ENCODE measurements around the gene SLC43A3.
"Not testable (repeated sequence)": the region's sequence is repeated elsewhere in the genome, so short reads cannot be mapped to it uniquely, and the experiment has no call there.

Gene SLC43A3

DNA sequence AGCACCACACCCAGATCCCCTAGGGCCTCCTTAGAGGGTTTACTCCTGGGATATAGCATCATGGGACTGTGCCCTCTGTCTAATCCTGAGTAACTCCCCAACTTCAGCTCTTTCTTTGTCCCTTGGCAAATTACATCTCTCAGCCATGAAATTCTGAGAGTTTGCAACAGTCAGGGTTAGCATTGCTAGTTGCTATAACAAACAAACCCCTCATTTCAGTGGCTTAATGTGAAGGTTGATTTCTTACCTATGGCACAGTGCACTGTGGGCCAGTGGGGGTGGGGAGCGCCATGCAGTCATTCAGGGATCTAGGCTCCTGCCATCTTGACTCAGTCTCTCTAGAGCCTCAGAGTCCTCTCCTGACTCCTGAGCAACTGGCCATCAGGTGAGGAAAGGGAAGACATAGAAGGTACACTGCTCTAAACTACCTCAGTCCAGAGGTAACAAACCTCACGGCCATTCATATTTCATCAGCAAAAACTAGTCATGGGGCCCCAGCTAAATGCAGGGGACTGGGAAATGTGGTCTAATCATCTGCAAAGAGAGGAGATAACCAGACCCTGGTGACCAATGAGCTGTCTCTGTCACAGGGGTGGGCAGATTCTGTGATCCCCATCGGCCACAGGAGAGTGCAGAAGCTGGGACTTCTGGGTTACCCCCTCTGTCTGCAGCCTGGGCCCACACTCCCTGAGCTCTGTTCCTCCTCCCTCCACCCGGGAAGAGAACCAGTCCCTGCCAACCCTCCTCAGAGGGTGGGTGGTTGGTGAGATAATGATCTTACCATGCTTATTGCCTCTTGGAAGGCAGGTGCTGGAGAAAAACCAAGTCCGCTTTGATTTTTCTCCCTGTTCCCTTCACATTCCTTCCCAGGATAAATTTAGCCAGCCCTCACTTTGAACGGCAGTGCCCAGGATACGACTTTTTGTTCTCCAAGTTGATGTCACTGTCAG, 63.5 kb downstream of the SLC43A3 start:
- no peak overlapping the region for H3K4me3 ChIP-seq (ENCODE audit: low read depth, low read length)
- H3K27me3 ChIP-seq (ENCODE audit: control insufficient read depth, insufficient read depth, low read length), result no peaks in the 10 kb centered on the region
- peaks cover 29% of the 10 kb centered on the region for H3K4me1 ChIP-seq (ENCODE audit: control insufficient read depth, insufficient read depth, low read length)
- no peaks in the 10 kb centered on the region for H3K36me3 ChIP-seq (ENCODE audit: control insufficient read depth, insufficient read depth, low read length)
- H3K9me3 ChIP-seq (ENCODE audit: control insufficient read depth, insufficient read depth, low read length), result no peaks in the 10 kb centered on the region
- no peak overlapping the region for H3K9ac ChIP-seq (ENCODE audit: low read depth, low read length)
- H3K27ac ChIP-seq (ENCODE audit: low read depth, low read length), result no peak overlapping the region

DNA sequence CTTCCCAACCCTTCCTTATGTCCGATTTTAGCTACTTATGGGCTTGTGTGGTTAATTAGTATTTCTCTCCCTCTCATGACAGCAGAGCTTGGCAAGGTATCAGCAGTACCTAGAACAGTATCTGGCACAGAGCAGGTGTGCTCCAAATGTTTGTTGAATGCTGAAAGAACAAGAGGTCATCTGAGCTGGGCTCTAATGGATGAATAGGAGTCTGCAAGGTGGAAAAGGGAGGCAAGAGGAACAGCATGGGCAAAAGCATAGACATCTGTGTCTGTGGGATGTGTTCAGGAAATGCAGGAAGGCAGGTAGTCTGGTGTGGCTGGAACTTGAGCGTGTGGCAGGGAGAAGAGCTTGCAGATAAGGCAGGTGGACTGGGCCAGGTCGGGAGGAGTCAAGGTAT, 65.0 kb downstream of the SLC43A3 start:
- H3K4me3 ChIP-seq (ENCODE audit: low read depth, low read length), result no peak overlapping the region
- no peaks in the 10 kb centered on the region for H3K9me3 ChIP-seq (ENCODE audit: control insufficient read depth, insufficient read depth, low read length)
- no peaks in the 10 kb centered on the region for H3K36me3 ChIP-seq (ENCODE audit: control insufficient read depth, insufficient read depth, low read length)
- H3K27ac ChIP-seq (ENCODE audit: low read depth, low read length), result no peak overlapping the region
- no peak overlapping the region for H3K9ac ChIP-seq (ENCODE audit: low read depth, low read length)
- H3K4me1 ChIP-seq (ENCODE audit: control insufficient read depth, insufficient read depth, low read length), result peaks cover 29% of the 10 kb centered on the region
- no peaks in the 10 kb centered on the region for H3K27me3 ChIP-seq (ENCODE audit: control insufficient read depth, insufficient read depth, low read length)

DNA sequence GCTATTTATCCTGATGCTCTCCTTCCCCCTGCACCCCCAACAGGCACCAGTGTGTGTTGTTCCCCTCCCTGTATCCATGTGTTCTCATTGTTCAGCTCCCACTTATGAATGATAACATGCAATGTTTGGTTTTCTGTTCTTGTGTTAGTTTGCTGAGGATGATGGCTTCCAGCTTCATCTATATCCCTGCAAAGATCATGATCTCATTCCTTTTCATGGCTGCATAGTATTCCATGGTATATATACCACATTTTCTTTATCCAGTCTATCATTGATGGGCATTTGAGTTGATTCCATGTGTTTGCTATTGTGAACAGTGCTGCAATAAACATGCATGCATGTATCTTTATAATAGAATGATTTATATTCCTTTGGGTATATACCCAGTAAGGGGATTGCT, 65.5 kb downstream of the SLC43A3 start:
- H3K9me3 ChIP-seq (ENCODE audit: control insufficient read depth, insufficient read depth, low read length); H3K36me3 ChIP-seq (ENCODE audit: control insufficient read depth, insufficient read depth, low read length); H3K4me3 ChIP-seq (ENCODE audit: low read depth, low read length); H3K9ac ChIP-seq (ENCODE audit: low read depth, low read length); H3K27me3 ChIP-seq (ENCODE audit: control insufficient read depth, insufficient read depth, low read length); H3K27ac ChIP-seq (ENCODE audit: low read depth, low read length): not testable (repeated sequence)
- peaks cover 29% of the 10 kb centered on the region for H3K4me1 ChIP-seq (ENCODE audit: control insufficient read depth, insufficient read depth, low read length)

DNA sequence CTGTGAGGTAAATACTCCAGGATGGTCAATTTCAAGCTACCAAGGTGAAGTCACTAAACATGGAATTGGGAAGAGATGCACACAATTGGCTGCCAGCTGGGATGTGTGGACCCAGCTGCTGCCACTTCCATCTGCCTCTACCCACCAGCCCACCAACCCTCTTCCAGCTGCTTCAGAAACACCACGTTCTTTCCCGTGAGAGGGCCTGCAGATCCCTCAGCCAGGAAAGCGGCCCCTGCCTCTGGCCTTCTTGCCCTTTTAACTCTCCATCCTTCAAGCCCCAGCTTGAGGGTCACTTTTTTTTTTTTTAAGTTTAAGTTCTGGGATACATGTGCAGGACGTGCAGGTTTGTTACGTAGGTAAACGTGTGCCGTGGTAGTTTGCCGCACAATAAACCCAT, 65.9 kb downstream of the SLC43A3 start:
- no peaks in the 10 kb centered on the region for H3K36me3 ChIP-seq (ENCODE audit: control insufficient read depth, insufficient read depth, low read length)
- H3K4me1 ChIP-seq (ENCODE audit: control insufficient read depth, insufficient read depth, low read length), result peaks cover 26% of the 10 kb centered on the region
- no peak overlapping the region for H3K9ac ChIP-seq (ENCODE audit: low read depth, low read length)
- H3K9me3 ChIP-seq (ENCODE audit: control insufficient read depth, insufficient read depth, low read length), result no peaks in the 10 kb centered on the region
- no peak overlapping the region for H3K4me3 ChIP-seq (ENCODE audit: low read depth, low read length)
- no peaks in the 10 kb centered on the region for H3K27me3 ChIP-seq (ENCODE audit: control insufficient read depth, insufficient read depth, low read length)
- H3K27ac ChIP-seq (ENCODE audit: low read depth, low read length), result no peak overlapping the region

DNA sequence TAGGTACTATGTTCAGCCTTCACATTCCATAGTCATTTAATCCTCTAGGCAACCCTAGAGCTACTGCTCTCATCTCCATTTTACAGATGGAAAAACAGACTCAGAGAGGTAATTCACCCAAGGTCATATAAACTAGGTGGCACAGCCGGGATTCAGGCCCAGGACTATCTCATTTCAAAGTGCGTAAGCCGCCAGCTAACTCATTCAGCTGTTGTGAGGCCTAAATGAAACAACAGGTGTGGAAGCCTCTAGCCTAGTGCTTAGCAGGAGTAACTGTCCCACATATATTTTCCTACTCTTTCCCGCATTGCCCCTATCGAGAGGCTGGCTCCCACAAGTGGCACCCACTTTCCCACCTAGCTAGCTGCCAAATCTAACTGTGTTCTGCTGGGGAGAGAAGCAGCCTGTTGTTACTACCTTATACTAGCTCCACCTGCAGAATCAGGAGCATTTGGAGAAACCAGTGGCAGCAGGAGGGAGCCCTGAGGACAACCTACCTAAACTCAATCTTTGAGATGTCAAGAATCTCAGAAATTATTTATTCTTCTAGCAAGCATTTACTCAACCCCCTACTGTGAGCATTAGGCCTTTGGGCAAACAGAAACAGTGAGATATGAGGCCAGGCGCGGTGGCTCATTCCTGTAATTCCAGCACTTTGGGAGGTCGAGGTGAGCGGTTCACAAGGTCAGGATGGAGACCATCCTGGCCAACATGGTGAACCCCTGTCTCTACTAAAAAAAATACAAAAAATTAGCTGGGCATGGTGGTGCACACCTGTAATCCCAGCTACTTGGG, 66.8 kb downstream of the SLC43A3 start:
- Histone ChIP-seq H3K9me3 (ENCODE audit: control insufficient read depth, insufficient read depth, low read length) (no peaks in the 10 kb centered on the region), H3K27me3 (ENCODE audit: control insufficient read depth, insufficient read depth, low read length) (no peaks in the 10 kb centered on the region), H3K9ac (ENCODE audit: low read depth, low read length) (no peak overlapping the region), H3K4me1 (ENCODE audit: control insufficient read depth, insufficient read depth, low read length) (peaks cover 17% of the 10 kb centered on the region), H3K4me3 (ENCODE audit: low read depth, low read length) (no peak overlapping the region), H3K36me3 (ENCODE audit: control insufficient read depth, insufficient read depth, low read length) (no peaks in the 10 kb centered on the region), H3K27ac (ENCODE audit: low read depth, low read length) (no peak overlapping the region)

DNA sequence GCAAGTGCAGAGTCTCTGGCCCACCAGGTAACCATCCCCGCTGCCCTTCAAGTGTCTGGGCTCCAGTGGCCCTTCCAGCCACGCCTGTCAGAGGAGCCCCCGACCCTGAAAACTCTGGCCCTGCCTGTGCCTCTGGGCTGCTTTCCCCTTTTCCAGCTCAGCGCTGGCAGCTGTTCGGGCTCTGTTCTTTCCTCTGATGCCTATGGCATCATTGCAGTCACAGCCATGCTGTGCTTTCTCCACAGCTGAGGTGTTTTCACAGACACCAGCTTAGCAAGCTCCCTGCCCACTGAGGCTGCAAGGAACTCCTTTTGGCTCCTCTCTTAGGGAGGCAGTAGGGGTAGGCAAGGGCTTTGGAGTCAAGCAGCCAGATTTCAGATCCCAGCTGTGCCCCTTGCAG, 67.5 kb downstream of the SLC43A3 start:
- no peaks in the 10 kb centered on the region for H3K9me3 ChIP-seq (ENCODE audit: control insufficient read depth, insufficient read depth, low read length)
- no peaks in the 10 kb centered on the region for H3K36me3 ChIP-seq (ENCODE audit: control insufficient read depth, insufficient read depth, low read length)
- H3K4me3 ChIP-seq (ENCODE audit: low read depth, low read length), result no peak overlapping the region
- no peak overlapping the region for H3K9ac ChIP-seq (ENCODE audit: low read depth, low read length)
- H3K27ac ChIP-seq (ENCODE audit: low read depth, low read length), result no peak overlapping the region
- H3K4me1 ChIP-seq (ENCODE audit: control insufficient read depth, insufficient read depth, low read length), result peaks cover 10% of the 10 kb centered on the region
- no peaks in the 10 kb centered on the region for H3K27me3 ChIP-seq (ENCODE audit: control insufficient read depth, insufficient read depth, low read length)

DNA sequence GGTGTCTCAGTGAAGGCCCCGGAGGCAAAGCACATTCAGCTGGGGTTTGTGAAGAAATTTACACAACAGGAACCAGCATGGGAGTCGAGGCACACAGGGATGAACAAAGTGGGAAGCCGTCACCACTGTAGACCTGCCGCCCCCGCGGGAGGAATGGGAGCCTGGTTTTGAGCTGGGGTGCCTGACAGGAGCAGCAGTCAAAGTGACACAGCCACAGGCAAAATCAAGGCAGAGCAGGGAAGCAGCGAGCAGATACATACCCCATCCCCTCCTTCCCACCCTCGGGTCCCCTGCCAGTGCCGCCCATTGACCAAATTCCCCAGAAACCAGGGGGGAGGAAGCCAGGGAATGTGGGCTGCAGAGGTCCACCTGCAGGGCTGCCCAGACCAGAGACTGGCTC, 67.9 kb downstream of the SLC43A3 start:
- Histone ChIP-seq H3K4me3 (ENCODE audit: low read depth, low read length) (no peak overlapping the region), H3K36me3 (ENCODE audit: control insufficient read depth, insufficient read depth, low read length) (no peaks in the 10 kb centered on the region), H3K9me3 (ENCODE audit: control insufficient read depth, insufficient read depth, low read length) (no peaks in the 10 kb centered on the region), H3K27ac (ENCODE audit: low read depth, low read length) (no peak overlapping the region), H3K27me3 (ENCODE audit: control insufficient read depth, insufficient read depth, low read length) (no peaks in the 10 kb centered on the region), H3K4me1 (ENCODE audit: control insufficient read depth, insufficient read depth, low read length) (peaks cover 10% of the 10 kb centered on the region), H3K9ac (ENCODE audit: low read depth, low read length) (no peak overlapping the region)

DNA sequence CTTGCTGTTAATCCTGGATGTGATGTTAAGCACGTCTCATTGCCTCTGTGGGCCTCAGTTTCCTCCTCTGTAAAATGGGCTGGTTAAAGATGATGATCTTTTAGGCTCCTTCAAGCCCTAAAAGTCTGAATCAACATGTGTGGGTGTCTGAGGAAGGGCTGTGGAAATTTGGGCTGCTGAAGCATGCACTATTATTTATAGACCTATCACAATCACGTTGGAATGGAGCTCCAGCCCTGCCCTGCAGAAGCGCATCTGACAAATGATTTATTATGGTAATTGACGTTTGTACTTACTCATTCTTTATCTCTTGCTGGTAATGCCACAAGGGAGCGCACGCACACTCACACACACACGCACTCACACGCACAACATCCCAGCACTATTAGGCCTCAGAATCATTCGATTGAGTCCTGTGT, 68.4 kb downstream of the SLC43A3 start:
- Histone ChIP-seq H3K27me3 (ENCODE audit: control insufficient read depth, insufficient read depth, low read length) (no peaks in the 10 kb centered on the region), H3K9ac (ENCODE audit: low read depth, low read length) (no peak overlapping the region), H3K4me1 (ENCODE audit: control insufficient read depth, insufficient read depth, low read length) (peaks cover 10% of the 10 kb centered on the region), H3K9me3 (ENCODE audit: control insufficient read depth, insufficient read depth, low read length) (no peaks in the 10 kb centered on the region), H3K4me3 (ENCODE audit: low read depth, low read length) (no peak overlapping the region), H3K27ac (ENCODE audit: low read depth, low read length) (no peak overlapping the region), H3K36me3 (ENCODE audit: control insufficient read depth, insufficient read depth, low read length) (no peaks in the 10 kb centered on the region)

DNA sequence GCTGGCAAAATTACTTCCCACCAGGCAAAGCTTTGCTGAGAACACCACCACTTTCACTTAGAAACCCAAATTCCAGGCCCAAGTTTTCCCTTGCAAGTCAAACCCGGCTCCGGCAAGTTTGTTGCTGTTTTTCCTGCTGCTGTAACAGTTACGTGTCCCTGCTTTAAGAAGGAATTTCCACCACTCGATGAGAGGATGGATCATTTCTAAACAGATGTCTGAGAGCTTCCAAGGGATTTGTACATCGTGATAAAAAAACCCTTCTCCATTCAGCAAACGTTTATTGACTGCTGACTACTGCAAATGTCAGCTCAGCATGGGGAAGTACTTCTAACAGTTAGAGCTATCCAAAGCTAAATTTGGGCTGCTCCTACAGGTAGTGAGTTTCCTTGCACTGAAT, 69.1 kb downstream of the SLC43A3 start:
- no peak overlapping the region for H3K9ac ChIP-seq (ENCODE audit: low read depth, low read length)
- H3K27me3 ChIP-seq (ENCODE audit: control insufficient read depth, insufficient read depth, low read length), result no peaks in the 10 kb centered on the region
- peaks cover 15% of the 10 kb centered on the region for H3K4me1 ChIP-seq (ENCODE audit: control insufficient read depth, insufficient read depth, low read length)
- no peak overlapping the region for H3K27ac ChIP-seq (ENCODE audit: low read depth, low read length)
- H3K9me3 ChIP-seq (ENCODE audit: control insufficient read depth, insufficient read depth, low read length), result no peaks in the 10 kb centered on the region
- H3K36me3 ChIP-seq (ENCODE audit: control insufficient read depth, insufficient read depth, low read length), result no peaks in the 10 kb centered on the region
- H3K4me3 ChIP-seq (ENCODE audit: low read depth, low read length), result no peak overlapping the region

DNA sequence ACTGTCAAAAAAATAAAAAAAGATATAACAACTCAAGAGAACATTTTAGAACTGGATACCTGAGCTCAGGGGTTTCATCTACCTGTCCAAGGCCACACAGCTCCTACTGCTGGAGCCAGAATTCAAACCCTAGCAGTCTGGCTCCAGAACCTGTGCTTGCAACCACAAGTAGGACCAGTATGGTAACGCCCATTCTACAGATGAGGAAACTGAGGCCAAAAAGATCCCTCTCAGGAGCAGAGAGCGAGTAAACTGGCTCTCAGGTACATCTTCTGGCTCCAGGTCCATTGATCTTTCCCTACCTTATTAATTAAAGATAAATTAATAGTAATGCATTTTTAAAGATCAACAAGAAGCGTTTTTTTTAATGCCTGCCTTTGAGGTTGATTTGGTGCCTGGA, 69.6 kb downstream of the SLC43A3 start:
- H3K4me1 ChIP-seq (ENCODE audit: control insufficient read depth, insufficient read depth, low read length), result peaks cover 15% of the 10 kb centered on the region
- H3K4me3 ChIP-seq (ENCODE audit: low read depth, low read length), result no peak overlapping the region
- H3K9ac ChIP-seq (ENCODE audit: low read depth, low read length), result no peak overlapping the region
- H3K27me3 ChIP-seq (ENCODE audit: control insufficient read depth, insufficient read depth, low read length), result no peaks in the 10 kb centered on the region
- no peak overlapping the region for H3K27ac ChIP-seq (ENCODE audit: low read depth, low read length)
- H3K9me3 ChIP-seq (ENCODE audit: control insufficient read depth, insufficient read depth, low read length), result no peaks in the 10 kb centered on the region
- H3K36me3 ChIP-seq (ENCODE audit: control insufficient read depth, insufficient read depth, low read length), result no peaks in the 10 kb centered on the region
